ENCODE measurements around the gene SGPL1. TPM values are rescaled to one million over a fixed set of nuclear protein-coding genes. Genes with fewer than 3 reads are reported as not detected.

The SGPL1 gene
- total and polyA plus RNA-seq, 10 of the 15 experiments (the other 5 are each of a cell fraction or from before 2014, with no cell fraction given), result 4.9 to 20.7 (median 10.6) TPM

DNA sequence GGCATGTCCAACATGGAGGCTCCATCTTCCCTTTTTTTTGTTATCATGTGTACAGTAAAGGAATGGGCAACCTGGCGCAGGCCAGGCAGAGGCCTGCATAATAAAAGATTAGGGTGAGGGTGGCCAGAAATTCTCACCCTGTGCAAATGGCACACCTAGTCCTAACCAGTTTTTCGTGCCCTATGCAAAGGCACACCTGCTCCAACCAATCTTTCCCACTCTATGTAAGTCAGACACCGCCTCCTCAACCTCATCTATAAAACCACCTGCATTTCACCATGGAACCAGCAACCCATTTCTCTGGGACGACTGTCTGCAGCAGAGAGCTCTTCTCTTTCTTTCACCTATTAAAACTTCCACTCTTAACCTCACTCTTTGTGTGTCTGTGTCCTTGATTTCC is 46.6 kb upstream of the SGPL1 start (continued):
- TF ChIP-seq, protein P1, sequence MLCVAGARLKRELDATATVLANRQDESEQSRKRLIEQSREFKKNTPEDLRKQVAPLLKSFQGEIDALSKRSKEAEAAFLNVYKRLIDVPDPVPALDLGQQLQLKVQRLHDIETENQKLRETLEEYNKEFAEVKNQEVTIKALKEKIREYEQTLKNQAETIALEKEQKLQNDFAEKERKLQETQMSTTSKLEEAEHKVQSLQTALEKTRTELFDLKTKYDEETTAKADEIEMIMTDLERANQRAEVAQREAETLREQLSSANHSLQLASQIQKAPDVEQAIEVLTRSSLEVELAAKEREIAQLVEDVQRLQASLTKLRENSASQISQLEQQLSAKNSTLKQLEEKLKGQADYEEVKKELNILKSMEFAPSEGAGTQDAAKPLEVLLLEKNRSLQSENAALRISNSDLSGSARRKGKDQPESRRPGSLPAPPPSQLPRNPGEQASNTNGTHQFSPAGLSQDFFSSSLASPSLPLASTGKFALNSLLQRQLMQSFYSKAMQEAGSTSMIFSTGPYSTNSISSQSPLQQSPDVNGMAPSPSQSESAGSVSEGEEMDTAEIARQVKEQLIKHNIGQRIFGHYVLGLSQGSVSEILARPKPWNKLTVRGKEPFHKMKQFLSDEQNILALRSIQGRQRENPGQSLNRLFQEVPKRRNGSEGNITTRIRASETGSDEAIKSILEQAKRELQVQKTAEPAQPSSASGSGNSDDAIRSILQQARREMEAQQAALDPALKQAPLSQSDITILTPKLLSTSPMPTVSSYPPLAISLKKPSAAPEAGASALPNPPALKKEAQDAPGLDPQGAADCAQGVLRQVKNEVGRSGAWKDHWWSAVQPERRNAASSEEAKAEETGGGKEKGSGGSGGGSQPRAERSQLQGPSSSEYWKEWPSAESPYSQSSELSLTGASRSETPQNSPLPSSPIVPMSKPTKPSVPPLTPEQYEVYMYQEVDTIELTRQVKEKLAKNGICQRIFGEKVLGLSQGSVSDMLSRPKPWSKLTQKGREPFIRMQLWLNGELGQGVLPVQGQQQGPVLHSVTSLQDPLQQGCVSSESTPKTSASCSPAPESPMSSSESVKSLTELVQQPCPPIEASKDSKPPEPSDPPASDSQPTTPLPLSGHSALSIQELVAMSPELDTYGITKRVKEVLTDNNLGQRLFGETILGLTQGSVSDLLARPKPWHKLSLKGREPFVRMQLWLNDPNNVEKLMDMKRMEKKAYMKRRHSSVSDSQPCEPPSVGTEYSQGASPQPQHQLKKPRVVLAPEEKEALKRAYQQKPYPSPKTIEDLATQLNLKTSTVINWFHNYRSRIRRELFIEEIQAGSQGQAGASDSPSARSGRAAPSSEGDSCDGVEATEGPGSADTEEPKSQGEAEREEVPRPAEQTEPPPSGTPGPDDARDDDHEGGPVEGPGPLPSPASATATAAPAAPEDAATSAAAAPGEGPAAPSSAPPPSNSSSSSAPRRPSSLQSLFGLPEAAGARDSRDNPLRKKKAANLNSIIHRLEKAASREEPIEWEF (IDR thresholded peaks at IDR 0.05; ENCODE audit: insufficient replicate concordance, low read depth, low read length), result no peak
- TF ChIP-seq ESRRA (IDR thresholded peaks at IDR 0.05; ENCODE audit: low read length), result no peak

DNA sequence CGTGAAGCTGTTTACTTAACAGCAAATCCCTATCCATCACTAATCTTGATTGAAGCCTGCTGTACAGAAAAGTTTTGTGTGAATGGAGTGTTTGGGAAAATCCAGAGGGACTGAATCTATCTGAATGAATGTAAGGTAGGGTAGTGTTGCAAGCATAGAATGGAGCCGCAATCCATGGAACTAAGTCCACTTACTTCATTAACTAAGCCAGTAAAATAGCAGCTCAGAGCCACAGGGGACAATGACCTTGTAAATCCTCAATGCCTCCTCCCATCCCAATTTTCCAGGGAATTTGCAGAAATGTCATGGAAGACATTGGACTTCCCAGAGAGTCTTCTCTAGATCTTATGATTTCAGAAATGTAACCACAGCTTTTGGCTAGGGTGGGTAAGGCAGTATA is 45.7 kb upstream of the SGPL1 start:
- no peaks in the 10 kb centered on the region for H4K20me1 ChIP-seq (ENCODE audit: control insufficient read depth, insufficient read depth)
- POLR2A ChIA-PET, result no interaction called here
- DNase-seq (ENCODE audit: low read depth, low spot score) (no peak), ATAC-seq (no peak), FAIRE-seq (no peak)
- SMC1A ChIA-PET (ENCODE audit: uncharacterized antibody, unreplicated experiment), result interaction anchor here (1.1 kb wide), 1 partner anchor 15 kb away, joined by 3 read pairs; no protein-coding TSS in a partner anchor
- BruUV-seq (replicated peaks), result no TSS peak
- no peaks in the 10 kb centered on the region for H3K4me1 ChIP-seq (ENCODE audit: control insufficient read depth, insufficient read depth, low read length)
- RAD21 ChIA-PET (ENCODE audit: unreplicated experiment), result no interaction called here
- no peak overlapping the region for H3K4me2 ChIP-seq (ENCODE audit: control insufficient read depth, insufficient read depth)
- no peak overlapping the region for H3K27ac ChIP-seq (ENCODE audit: control insufficient read depth, insufficient read depth)
- H3K79me2 ChIP-seq (ENCODE audit: control insufficient read depth, insufficient read depth, low read length), result no peaks in the 10 kb centered on the region
- in situ Hi-C loops (cut with MboI) (no loop called here), intact Hi-C loops (cut with micrococcal nuclease; ENCODE audit: unreplicated experiment) (no loop called here)
- whole genome bisulfite sequencing (ENCODE audit: insufficient coverage, insufficient replicate concordance, low lambda C conversion rate, missing lambda C conversion rate), result 44% methylated on average over 2 of the region's 2 CpGs
- no peaks in the 10 kb centered on the region; a peak in 1 of 4 replicates for H3K27me3 ChIP-seq (replicated peaks in 1 of 2; ENCODE audit: control insufficient read depth in 2 of 2, insufficient read depth in 2 of 2, low read length in 1 of 2)
- H3K36me3 ChIP-seq (ENCODE audit: control insufficient read depth in 2 of 2, insufficient read depth in 2 of 2, low read length in 1 of 2), result no peaks in the 10 kb centered on the region
- no peak overlapping the region for H3K9ac ChIP-seq (ENCODE audit: control insufficient read depth, insufficient read depth, low read length)
- no peak overlapping the region for H2AFZ ChIP-seq (ENCODE audit: control insufficient read depth, low read depth, low read length)
- no peak overlapping the region for H3K4me3 ChIP-seq
- CTCF ChIA-PET, result no interaction called here
- peaks cover 2% of the 10 kb centered on the region; the same call in 1 of the 3 replicates for H3K9me3 ChIP-seq (replicated peaks; ENCODE audit: control insufficient read depth, insufficient read depth, low read length)
- TF ChIP-seq, protein P2, sequence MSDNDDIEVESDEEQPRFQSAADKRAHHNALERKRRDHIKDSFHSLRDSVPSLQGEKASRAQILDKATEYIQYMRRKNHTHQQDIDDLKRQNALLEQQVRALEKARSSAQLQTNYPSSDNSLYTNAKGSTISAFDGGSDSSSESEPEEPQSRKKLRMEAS (IDR thresholded peaks at IDR 0.05; ENCODE audit: low read depth, low read length), result no peak
- TF ChIP-seq BHLHE40 (IDR thresholded peaks at IDR 0.05; ENCODE audit: borderline replicate concordance in 1 of 2, low read depth in 2 of 2, low read length in 1 of 2) (no peak), KLF5 (IDR thresholded peaks at IDR 0.05; ENCODE audit: partially characterized antibody) (no peak), CHD1 (IDR thresholded peaks at IDR 0.05; ENCODE audit: low read depth, low read length) (no peak), CEBPB (IDR thresholded peaks at IDR 0.05; ENCODE audit: borderline replicate concordance in 1 of 2, low read depth in 2 of 2, low read length in 2 of 2) (no peak)
- TF ChIP-seq, protein P3, sequence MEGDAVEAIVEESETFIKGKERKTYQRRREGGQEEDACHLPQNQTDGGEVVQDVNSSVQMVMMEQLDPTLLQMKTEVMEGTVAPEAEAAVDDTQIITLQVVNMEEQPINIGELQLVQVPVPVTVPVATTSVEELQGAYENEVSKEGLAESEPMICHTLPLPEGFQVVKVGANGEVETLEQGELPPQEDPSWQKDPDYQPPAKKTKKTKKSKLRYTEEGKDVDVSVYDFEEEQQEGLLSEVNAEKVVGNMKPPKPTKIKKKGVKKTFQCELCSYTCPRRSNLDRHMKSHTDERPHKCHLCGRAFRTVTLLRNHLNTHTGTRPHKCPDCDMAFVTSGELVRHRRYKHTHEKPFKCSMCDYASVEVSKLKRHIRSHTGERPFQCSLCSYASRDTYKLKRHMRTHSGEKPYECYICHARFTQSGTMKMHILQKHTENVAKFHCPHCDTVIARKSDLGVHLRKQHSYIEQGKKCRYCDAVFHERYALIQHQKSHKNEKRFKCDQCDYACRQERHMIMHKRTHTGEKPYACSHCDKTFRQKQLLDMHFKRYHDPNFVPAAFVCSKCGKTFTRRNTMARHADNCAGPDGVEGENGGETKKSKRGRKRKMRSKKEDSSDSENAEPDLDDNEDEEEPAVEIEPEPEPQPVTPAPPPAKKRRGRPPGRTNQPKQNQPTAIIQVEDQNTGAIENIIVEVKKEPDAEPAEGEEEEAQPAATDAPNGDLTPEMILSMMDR (IDR thresholded peaks at IDR 0.05 in 2 of 3, conservative IDR thresholded peaks at IDR 0.05 in 1 of 3; ENCODE audit: control insufficient read depth in 2 of 3, extremely low read depth in 1 of 3, insufficient read depth in 1 of 3, low read depth in 3 of 3, low read length in 3 of 3), result no peak
- TF ChIP-seq, protein P4, sequence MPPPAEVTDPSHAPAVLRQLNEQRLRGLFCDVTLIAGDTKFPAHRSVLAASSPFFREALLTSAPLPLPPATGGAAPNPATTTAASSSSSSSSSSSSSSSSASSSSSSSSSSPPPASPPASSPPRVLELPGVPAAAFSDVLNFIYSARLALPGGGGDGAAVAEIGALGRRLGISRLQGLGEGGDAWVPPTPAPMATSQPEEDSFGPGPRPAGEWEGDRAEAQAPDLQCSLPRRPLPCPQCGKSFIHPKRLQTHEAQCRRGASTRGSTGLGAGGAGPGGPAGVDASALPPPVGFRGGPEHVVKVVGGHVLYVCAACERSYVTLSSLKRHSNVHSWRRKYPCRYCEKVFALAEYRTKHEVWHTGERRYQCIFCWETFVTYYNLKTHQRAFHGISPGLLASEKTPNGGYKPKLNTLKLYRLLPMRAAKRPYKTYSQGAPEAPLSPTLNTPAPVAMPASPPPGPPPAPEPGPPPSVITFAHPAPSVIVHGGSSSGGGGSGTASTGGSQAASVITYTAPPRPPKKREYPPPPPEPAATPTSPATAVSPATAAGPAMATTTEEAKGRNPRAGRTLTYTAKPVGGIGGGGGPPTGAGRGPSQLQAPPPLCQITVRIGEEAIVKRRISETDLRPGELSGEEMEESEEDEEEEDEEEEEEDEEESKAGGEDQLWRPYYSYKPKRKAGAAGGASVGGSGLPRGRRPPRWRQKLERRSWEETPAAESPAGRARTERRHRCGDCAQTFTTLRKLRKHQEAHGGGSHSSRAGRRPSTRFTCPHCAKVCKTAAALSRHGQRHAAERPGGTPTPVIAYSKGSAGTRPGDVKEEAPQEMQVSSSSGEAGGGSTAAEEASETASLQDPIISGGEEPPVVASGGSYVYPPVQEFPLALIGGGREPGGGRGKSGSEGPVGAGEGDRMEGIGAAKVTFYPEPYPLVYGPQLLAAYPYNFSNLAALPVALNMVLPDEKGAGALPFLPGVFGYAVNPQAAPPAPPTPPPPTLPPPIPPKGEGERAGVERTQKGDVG (CRISPR knock-in tag; IDR thresholded peaks at IDR 0.05), result no peak

Measured in GM12878 (cell line).